ENCODE measurements around the gene CHMP1B.

DNA sequence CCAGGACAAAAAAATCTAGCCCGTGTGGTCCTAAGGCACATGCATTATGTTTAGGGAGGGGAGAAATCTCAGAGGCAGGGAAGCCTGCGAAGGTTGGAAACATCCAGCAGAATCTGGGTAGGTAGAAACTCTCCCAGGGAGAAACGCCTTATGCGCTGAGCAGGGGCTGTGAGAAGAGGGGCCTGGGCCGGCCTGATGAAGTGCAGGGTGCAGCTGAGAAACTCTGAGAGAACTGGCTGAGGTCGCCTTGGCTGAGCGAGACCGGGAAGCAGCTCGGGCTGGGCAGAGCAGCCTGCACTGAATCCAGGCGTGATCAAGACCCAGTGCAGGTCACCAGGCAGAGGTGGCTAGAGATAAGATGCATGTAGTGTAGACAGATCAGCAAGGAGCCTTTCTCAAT is 15.1 kb downstream of the CHMP1B start:
- no peak for TF ChIP-seq POLR2A (IDR thresholded peaks at IDR 0.05)
- no peak for TF ChIP-seq CTCF (IDR thresholded peaks at IDR 0.05)
